ENCODE results near the gene BBS1.
A peak's percentile ranks its signal among the peaks of the same experiment; 100 is the strongest.
"Not testable (repeated sequence)": the region's sequence is repeated elsewhere in the genome, so short reads cannot be mapped to it uniquely, and the experiment has no call there.

The BBS1 gene

GRCh38 chr11:66510271-66510989 is at the start of gene BBS1:
Gene BBS1 (plus strand): TSS chr11:66510635. CDS start chr11:66510660, 25 bp downstream.
- Histone ChIP-seq H3K9me3 (ENCODE audit: control insufficient read depth, insufficient read depth, low read depth, low read length) (no peaks in the 10 kb centered on the region), H3K27ac (ENCODE audit: low read depth, low read length) (peak within 1 kb of the TSS; percentile 78), H3K4me3 (ENCODE audit: low read depth, low read length) (peak within 1 kb of the TSS; percentile 97), H3K9ac (ENCODE audit: low read length) (peak within 1 kb of the TSS; percentile 86), H3K27me3 (ENCODE audit: control insufficient read depth, insufficient read depth, low read length) (no peaks in the 10 kb centered on the region), H3K4me1 (ENCODE audit: control insufficient read depth, insufficient read depth, low read length) (peaks cover 4% of the 10 kb centered on the region), H3K36me3 (ENCODE audit: control insufficient read depth, insufficient read depth, low read length) (peaks cover 30% of the 10 kb centered on the region)

GRCh38 chr11:66462010-66462409 is 48.4 kb upstream of the BBS1 start:
- no peaks in the 10 kb centered on the region for H3K27me3 ChIP-seq (ENCODE audit: control insufficient read depth, insufficient read depth, low read length)
- H3K9ac ChIP-seq (ENCODE audit: low read length): no peak overlapping the region
- peaks cover 9% of the 10 kb centered on the region for H3K4me1 ChIP-seq (ENCODE audit: control insufficient read depth, insufficient read depth, low read length)
- H3K4me3 ChIP-seq (ENCODE audit: low read depth, low read length): no peak overlapping the region
- peaks cover 14% of the 10 kb centered on the region for H3K9me3 ChIP-seq (ENCODE audit: control insufficient read depth, insufficient read depth, low read depth, low read length)
- no peaks in the 10 kb centered on the region for H3K36me3 ChIP-seq (ENCODE audit: control insufficient read depth, insufficient read depth, low read length)
- H3K27ac ChIP-seq (ENCODE audit: low read depth, low read length): no peak overlapping the region

GRCh38 chr11:66462911-66463310 is 47.5 kb upstream of the BBS1 start:
- Histone ChIP-seq H3K9me3 (ENCODE audit: control insufficient read depth, insufficient read depth, low read depth, low read length) (peaks cover 14% of the 10 kb centered on the region), H3K27me3 (ENCODE audit: control insufficient read depth, insufficient read depth, low read length) (no peaks in the 10 kb centered on the region), H3K4me3 (ENCODE audit: low read depth, low read length) (no peak overlapping the region), H3K36me3 (ENCODE audit: control insufficient read depth, insufficient read depth, low read length) (no peaks in the 10 kb centered on the region), H3K4me1 (ENCODE audit: control insufficient read depth, insufficient read depth, low read length) (peaks cover 16% of the 10 kb centered on the region), H3K9ac (ENCODE audit: low read length) (no peak overlapping the region), H3K27ac (ENCODE audit: low read depth, low read length) (no peak overlapping the region)

GRCh38 chr11:66464116-66464515 is 46.3 kb upstream of the BBS1 start:
- H3K9me3 ChIP-seq (ENCODE audit: control insufficient read depth, insufficient read depth, low read depth, low read length): peaks cover 14% of the 10 kb centered on the region
- H3K4me3 ChIP-seq (ENCODE audit: low read depth, low read length); H3K27me3 ChIP-seq (ENCODE audit: control insufficient read depth, insufficient read depth, low read length); H3K36me3 ChIP-seq (ENCODE audit: control insufficient read depth, insufficient read depth, low read length); H3K27ac ChIP-seq (ENCODE audit: low read depth, low read length); H3K9ac ChIP-seq (ENCODE audit: low read length): not testable (repeated sequence)
- peaks cover 23% of the 10 kb centered on the region for H3K4me1 ChIP-seq (ENCODE audit: control insufficient read depth, insufficient read depth, low read length)

- H3K27me3 ChIP-seq (ENCODE audit: control insufficient read depth, insufficient read depth, low read length): no peaks in the 10 kb centered on the region
- peaks cover 14% of the 10 kb centered on the region for H3K9me3 ChIP-seq (ENCODE audit: control insufficient read depth, insufficient read depth, low read depth, low read length)
- H3K27ac ChIP-seq (ENCODE audit: low read depth, low read length): no peak overlapping the region
- H3K36me3 ChIP-seq (ENCODE audit: control insufficient read depth, insufficient read depth, low read length): no peaks in the 10 kb centered on the region
- no peak overlapping the region for H3K9ac ChIP-seq (ENCODE audit: low read length)
- H3K4me3 ChIP-seq (ENCODE audit: low read depth, low read length): no peak overlapping the region
- H3K4me1 ChIP-seq (ENCODE audit: control insufficient read depth, insufficient read depth, low read length): peaks cover 28% of the 10 kb centered on the region
Measured at GRCh38 chr11:66464916-66465315, 45.5 kb upstream of the BBS1 start.

- H3K4me3 ChIP-seq (ENCODE audit: low read depth, low read length): peak overlapping the region; percentile 95
- peaks cover 14% of the 10 kb centered on the region for H3K9me3 ChIP-seq (ENCODE audit: control insufficient read depth, insufficient read depth, low read depth, low read length)
- H3K27me3 ChIP-seq (ENCODE audit: control insufficient read depth, insufficient read depth, low read length): no peaks in the 10 kb centered on the region
- H3K36me3 ChIP-seq (ENCODE audit: control insufficient read depth, insufficient read depth, low read length): 0 out of 2 replicates have a peak, but pooled peaks cover 2% of the 10 kb centered on the region
- peaks cover 33% of the 10 kb centered on the region for H3K4me1 ChIP-seq (ENCODE audit: control insufficient read depth, insufficient read depth, low read length)
- H3K9ac ChIP-seq (ENCODE audit: low read length): no peak overlapping the region
- no peak overlapping the region for H3K27ac ChIP-seq (ENCODE audit: low read depth, low read length)
Measured at GRCh38 chr11:66465373-66466224, 44.8 kb upstream of the BBS1 start.

- Histone ChIP-seq H3K36me3 (ENCODE audit: control insufficient read depth, insufficient read depth, low read length) (0 out of 2 replicates have a peak, but pooled peaks cover 2% of the 10 kb centered on the region), H3K27ac (ENCODE audit: low read depth, low read length) (peak within 1 kb of the TSS; percentile 63; the same call in 1 of the 2 replicates), H3K4me1 (ENCODE audit: control insufficient read depth, insufficient read depth, low read length) (peaks cover 33% of the 10 kb centered on the region), H3K9me3 (ENCODE audit: control insufficient read depth, insufficient read depth, low read depth, low read length) (peaks cover 10% of the 10 kb centered on the region), H3K27me3 (ENCODE audit: control insufficient read depth, insufficient read depth, low read length) (no peaks in the 10 kb centered on the region), H3K9ac (ENCODE audit: low read length) (peak within 1 kb of the TSS; percentile 59), H3K4me3 (ENCODE audit: low read depth, low read length) (peak within 1 kb of the TSS; percentile 95)
Measured at GRCh38 chr11:66466225-66467033, 44.0 kb upstream of the BBS1 start, which contains the start of gene PELI3. Gene PELI3 (plus strand): TSS chr11:66466905. CDS start chr11:66468129, 1,224 bp downstream.

- Histone ChIP-seq H3K4me1 (ENCODE audit: control insufficient read depth, insufficient read depth, low read length) (peaks cover 33% of the 10 kb centered on the region), H3K27ac (ENCODE audit: low read depth, low read length) (no peak overlapping the region)
Measured at GRCh38 chr11:66467034-66467659, 43.3 kb upstream of the BBS1 start.

GRCh38 chr11:66467756-66468155 is 42.7 kb upstream of the BBS1 start:
- H3K4me3 ChIP-seq (ENCODE audit: low read depth, low read length): peak overlapping the region; percentile 95
- H3K9ac ChIP-seq (ENCODE audit: low read length): no peak overlapping the region
- no peaks in the 10 kb centered on the region for H3K27me3 ChIP-seq (ENCODE audit: control insufficient read depth, insufficient read depth, low read length)
- 0 out of 2 replicates have a peak, but pooled peaks cover 2% of the 10 kb centered on the region for H3K9me3 ChIP-seq (ENCODE audit: control insufficient read depth, insufficient read depth, low read depth, low read length)
- H3K27ac ChIP-seq (ENCODE audit: low read depth, low read length): no peak overlapping the region
- peaks cover 33% of the 10 kb centered on the region for H3K4me1 ChIP-seq (ENCODE audit: control insufficient read depth, insufficient read depth, low read length)
- peaks cover 10% of the 10 kb centered on the region for H3K36me3 ChIP-seq (ENCODE audit: control insufficient read depth, insufficient read depth, low read length)

More at GRCh38 chr11:66467034-66467659, 43.3 kb upstream of the BBS1 start:
- H3K9ac ChIP-seq (ENCODE audit: low read length): peak overlapping the region; percentile 59
- H3K4me3 ChIP-seq (ENCODE audit: low read depth, low read length): peak overlapping the region; percentile 95
- peaks cover 6% of the 10 kb centered on the region; the same call in 1 of the 2 replicates for H3K9me3 ChIP-seq (ENCODE audit: control insufficient read depth, insufficient read depth, low read depth, low read length)
- H3K27me3 ChIP-seq (ENCODE audit: control insufficient read depth, insufficient read depth, low read length): no peaks in the 10 kb centered on the region
- H3K36me3 ChIP-seq (ENCODE audit: control insufficient read depth, insufficient read depth, low read length): peaks cover 4% of the 10 kb centered on the region

- Histone ChIP-seq H3K27ac (ENCODE audit: low read depth, low read length) (no peak overlapping the region), H3K36me3 (ENCODE audit: control insufficient read depth, insufficient read depth, low read length) (peaks cover 11% of the 10 kb centered on the region), H3K9ac (ENCODE audit: low read length) (no peak overlapping the region), H3K27me3 (ENCODE audit: control insufficient read depth, insufficient read depth, low read length) (no peaks in the 10 kb centered on the region), H3K4me1 (ENCODE audit: control insufficient read depth, insufficient read depth, low read length) (peaks cover 33% of the 10 kb centered on the region), H3K4me3 (ENCODE audit: low read depth, low read length) (no peak overlapping the region), H3K9me3 (ENCODE audit: control insufficient read depth, insufficient read depth, low read depth, low read length) (no peaks in the 10 kb centered on the region)
Measured at GRCh38 chr11:66468691-66469090, 41.7 kb upstream of the BBS1 start.

All from HUES6 (cell line).